H1 (cell line): ENCODE data around the gene YBX2. TPM values are rescaled to one million over a fixed set of nuclear protein-coding genes. Genes with fewer than 3 reads are reported as not detected.

Source experiments
- BACH1 ChIP-seq: IDR thresholded peaks from 2 replicates; pipeline ENCODE4 v1.6.1; 2012; ENCODE audit warnings: low read length, improper control_type of control experiment
- POU5F1 ChIP-seq: IDR thresholded peaks from 2 replicates; pipeline ENCODE4 v1.6.1; 2011; ENCODE audit warnings: low read depth, mild to moderate bottlenecking, low read length, moderate library complexity
- SIX5 ChIP-seq: IDR thresholded peaks from 2 replicates; pipeline ENCODE4 v1.6.1; 2011; ENCODE audit warnings: mild to moderate bottlenecking, low read depth, low read length
- polyA plus RNA-seq, 7 experiments: library from polyadenylated mRNA; depleted of rRNA in 3 of 7; stranded (reverse) in 5 of 7; unstranded in 2 of 7; fragments of >200 nt in 5 of 7; fragments of 200-250 nt in 2 of 7; gene quantifications; 1 replicate in 5 of 7; 2 replicates in 1 of 7; 4 replicates in 1 of 7; pipeline versions ENCODE4 v1.2.1 to v1.2.3, GENCODE V29; 2011 to 2013; ENCODE audit warnings: missing spikeins in 2 of 7, mixed read lengths in 2 of 7
- total RNA-seq: library from RNA; stranded (reverse); fragmentation: NEBNext Ultra II Directional; extraction: Animal tissue kit (Norgen Biotek cat#: 25700); gene quantifications from 2 replicates; pipeline ENCODE4 v1.2.1, GENCODE V29; 2021
- TF ChIP-seq, protein P1 (sequence below): IDR thresholded peaks from 2 replicates; pipeline ENCODE4 v1.6.1; 2012; ENCODE audit warnings: inconsistent platforms
- TF ChIP-seq, protein P2 (sequence below): fragments of 300-600 bp; sonication (generic); IDR thresholded peaks from 2 replicates; pipeline ENCODE4 v1.7.1; 2012; ENCODE audit warnings: low read length, moderate library complexity, mild to moderate bottlenecking, inconsistent platforms; ENCODE audit not compliant: insufficient replicate concordance
- TF ChIP-seq, protein P3 (sequence below): IDR thresholded peaks from 2 replicates; pipeline ENCODE4 v1.6.1; 2012; ENCODE audit warnings: inconsistent platforms
- TF ChIP-seq, protein P4 (sequence below): IDR thresholded peaks from 2 replicates; pipeline ENCODE4 v1.6.1; 2011; ENCODE audit warnings: low read length, improper control_type of control experiment

YBX2 gene
- total and polyA plus RNA-seq, 2 of the 8 experiments (the other 6 are each of a cell fraction or from before 2014, with no cell fraction given): 19.2 to 30.5 TPM

DNA sequence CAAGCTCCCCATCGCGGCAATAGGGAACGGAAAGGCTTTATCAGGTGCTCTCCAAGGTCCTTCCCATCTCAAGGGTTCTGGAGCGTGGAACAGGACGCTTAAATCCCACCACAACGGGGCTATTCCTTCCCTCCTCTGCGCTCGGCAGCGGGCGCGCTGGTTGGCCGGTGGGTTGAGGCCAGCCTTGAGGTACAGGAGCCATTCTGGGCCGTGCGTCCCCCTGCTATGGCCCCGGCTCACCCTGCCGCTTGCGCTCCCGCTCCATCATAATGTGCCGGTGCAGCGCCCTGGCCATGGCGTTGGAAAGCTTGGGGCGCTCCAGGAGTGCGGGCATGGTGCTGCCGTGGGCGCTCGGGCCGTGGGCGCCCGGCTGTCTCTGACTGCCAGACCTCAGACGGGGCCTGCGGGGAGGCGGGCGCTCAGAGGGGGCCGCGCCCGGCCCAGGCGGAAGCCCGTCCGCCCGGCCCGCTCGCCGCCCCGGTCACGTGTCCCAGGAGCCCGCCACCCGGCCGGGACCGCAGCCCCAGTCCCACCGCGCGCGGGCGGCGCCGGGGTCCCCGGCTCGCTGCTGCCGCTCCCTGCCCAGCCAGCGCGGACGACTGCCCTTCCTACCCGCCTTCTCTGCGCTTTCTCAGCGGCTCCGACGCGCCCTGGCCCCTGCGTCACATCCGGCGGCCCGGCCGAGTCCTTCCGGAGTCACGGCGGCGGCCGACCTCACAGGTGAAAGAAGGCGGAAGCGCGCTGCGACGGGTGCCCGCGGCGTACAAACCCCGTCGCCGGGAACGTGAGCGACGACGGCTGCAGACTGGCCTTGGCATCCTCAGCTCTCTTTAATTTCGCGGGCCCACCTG lies 20.5 kb upstream of the YBX2 start, which contains the start of gene GPS2 (continued):
- TF ChIP-seq, protein P1, sequence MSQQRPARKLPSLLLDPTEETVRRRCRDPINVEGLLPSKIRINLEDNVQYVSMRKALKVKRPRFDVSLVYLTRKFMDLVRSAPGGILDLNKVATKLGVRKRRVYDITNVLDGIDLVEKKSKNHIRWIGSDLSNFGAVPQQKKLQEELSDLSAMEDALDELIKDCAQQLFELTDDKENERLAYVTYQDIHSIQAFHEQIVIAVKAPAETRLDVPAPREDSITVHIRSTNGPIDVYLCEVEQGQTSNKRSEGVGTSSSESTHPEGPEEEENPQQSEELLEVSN: peak; percentile 45; the same call in 1 of the 2 replicates
- TF ChIP-seq, protein P2, sequence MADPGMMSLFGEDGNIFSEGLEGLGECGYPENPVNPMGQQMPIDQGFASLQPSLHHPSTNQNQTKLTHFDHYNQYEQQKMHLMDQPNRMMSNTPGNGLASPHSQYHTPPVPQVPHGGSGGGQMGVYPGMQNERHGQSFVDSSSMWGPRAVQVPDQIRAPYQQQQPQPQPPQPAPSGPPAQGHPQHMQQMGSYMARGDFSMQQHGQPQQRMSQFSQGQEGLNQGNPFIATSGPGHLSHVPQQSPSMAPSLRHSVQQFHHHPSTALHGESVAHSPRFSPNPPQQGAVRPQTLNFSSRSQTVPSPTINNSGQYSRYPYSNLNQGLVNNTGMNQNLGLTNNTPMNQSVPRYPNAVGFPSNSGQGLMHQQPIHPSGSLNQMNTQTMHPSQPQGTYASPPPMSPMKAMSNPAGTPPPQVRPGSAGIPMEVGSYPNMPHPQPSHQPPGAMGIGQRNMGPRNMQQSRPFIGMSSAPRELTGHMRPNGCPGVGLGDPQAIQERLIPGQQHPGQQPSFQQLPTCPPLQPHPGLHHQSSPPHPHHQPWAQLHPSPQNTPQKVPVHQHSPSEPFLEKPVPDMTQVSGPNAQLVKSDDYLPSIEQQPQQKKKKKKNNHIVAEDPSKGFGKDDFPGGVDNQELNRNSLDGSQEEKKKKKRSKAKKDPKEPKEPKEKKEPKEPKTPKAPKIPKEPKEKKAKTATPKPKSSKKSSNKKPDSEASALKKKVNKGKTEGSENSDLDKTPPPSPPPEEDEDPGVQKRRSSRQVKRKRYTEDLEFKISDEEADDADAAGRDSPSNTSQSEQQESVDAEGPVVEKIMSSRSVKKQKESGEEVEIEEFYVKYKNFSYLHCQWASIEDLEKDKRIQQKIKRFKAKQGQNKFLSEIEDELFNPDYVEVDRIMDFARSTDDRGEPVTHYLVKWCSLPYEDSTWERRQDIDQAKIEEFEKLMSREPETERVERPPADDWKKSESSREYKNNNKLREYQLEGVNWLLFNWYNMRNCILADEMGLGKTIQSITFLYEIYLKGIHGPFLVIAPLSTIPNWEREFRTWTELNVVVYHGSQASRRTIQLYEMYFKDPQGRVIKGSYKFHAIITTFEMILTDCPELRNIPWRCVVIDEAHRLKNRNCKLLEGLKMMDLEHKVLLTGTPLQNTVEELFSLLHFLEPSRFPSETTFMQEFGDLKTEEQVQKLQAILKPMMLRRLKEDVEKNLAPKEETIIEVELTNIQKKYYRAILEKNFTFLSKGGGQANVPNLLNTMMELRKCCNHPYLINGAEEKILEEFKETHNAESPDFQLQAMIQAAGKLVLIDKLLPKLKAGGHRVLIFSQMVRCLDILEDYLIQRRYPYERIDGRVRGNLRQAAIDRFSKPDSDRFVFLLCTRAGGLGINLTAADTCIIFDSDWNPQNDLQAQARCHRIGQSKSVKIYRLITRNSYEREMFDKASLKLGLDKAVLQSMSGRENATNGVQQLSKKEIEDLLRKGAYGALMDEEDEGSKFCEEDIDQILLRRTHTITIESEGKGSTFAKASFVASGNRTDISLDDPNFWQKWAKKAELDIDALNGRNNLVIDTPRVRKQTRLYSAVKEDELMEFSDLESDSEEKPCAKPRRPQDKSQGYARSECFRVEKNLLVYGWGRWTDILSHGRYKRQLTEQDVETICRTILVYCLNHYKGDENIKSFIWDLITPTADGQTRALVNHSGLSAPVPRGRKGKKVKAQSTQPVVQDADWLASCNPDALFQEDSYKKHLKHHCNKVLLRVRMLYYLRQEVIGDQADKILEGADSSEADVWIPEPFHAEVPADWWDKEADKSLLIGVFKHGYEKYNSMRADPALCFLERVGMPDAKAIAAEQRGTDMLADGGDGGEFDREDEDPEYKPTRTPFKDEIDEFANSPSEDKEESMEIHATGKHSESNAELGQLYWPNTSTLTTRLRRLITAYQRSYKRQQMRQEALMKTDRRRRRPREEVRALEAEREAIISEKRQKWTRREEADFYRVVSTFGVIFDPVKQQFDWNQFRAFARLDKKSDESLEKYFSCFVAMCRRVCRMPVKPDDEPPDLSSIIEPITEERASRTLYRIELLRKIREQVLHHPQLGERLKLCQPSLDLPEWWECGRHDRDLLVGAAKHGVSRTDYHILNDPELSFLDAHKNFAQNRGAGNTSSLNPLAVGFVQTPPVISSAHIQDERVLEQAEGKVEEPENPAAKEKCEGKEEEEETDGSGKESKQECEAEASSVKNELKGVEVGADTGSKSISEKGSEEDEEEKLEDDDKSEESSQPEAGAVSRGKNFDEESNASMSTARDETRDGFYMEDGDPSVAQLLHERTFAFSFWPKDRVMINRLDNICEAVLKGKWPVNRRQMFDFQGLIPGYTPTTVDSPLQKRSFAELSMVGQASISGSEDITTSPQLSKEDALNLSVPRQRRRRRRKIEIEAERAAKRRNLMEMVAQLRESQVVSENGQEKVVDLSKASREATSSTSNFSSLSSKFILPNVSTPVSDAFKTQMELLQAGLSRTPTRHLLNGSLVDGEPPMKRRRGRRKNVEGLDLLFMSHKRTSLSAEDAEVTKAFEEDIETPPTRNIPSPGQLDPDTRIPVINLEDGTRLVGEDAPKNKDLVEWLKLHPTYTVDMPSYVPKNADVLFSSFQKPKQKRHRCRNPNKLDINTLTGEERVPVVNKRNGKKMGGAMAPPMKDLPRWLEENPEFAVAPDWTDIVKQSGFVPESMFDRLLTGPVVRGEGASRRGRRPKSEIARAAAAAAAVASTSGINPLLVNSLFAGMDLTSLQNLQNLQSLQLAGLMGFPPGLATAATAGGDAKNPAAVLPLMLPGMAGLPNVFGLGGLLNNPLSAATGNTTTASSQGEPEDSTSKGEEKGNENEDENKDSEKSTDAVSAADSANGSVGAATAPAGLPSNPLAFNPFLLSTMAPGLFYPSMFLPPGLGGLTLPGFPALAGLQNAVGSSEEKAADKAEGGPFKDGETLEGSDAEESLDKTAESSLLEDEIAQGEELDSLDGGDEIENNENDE: no peak
- TF ChIP-seq SIX5: no peak
- no peak for TF ChIP-seq BACH1
- TF ChIP-seq, protein P3, sequence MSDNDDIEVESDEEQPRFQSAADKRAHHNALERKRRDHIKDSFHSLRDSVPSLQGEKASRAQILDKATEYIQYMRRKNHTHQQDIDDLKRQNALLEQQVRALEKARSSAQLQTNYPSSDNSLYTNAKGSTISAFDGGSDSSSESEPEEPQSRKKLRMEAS: peak; percentile 64
- TF ChIP-seq, protein P4, sequence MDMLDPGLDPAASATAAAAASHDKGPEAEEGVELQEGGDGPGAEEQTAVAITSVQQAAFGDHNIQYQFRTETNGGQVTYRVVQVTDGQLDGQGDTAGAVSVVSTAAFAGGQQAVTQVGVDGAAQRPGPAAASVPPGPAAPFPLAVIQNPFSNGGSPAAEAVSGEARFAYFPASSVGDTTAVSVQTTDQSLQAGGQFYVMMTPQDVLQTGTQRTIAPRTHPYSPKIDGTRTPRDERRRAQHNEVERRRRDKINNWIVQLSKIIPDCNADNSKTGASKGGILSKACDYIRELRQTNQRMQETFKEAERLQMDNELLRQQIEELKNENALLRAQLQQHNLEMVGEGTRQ: no peak; the same call in 1 of the 2 replicates
- no peak for TF ChIP-seq POU5F1
